HG03139 (cell line): Measurements from ENCODE around the gene LRRN3.

Source experiments
- ATAC-seq: cut with Tn5 transposase; IDR thresholded peaks from one replicate; pipeline ENCODE4 v1.9.1; 2021; ENCODE audit not compliant: unreplicated experiment

Gene LRRN3

DNA sequence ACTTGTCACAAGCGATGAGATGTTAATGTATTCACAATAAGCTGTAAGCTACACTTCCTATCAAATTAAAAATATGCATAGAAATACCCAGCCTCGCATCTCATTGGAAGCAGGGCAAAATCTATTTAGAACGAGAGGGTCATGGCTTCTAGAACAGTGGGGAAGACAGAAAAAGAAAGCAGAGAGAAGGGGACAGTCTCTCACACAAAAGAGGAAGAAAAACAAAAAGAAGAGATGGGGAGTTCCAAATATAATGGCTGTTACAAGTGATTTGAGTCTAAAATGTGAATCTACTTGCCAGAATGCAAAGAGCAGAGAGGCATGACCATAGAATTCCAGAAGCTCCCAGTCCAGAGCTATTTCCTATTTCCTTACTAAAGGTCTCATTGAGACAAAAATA lies 13.8 kb downstream of the LRRN3 start:
- ATAC-seq: peak; percentile 40

DNA sequence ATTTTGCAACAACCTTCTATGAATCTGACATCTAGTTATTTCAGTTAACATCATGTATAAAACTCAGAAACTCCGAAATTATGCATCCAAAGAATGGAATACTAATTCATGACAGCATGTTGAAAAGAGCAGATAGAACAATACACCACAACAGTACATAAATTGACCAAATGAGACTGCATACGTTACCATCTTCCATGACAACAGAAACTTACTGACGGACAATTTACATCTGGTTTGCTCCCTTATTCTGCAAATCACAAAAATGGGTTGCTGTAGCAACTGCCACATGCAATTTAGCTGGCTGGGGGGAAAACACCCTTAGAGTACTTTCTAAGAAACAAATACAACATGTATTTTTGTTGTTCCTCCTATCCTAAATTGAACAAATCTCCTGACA lies 14.3 kb downstream of the LRRN3 start:
- ATAC-seq: no peak

DNA sequence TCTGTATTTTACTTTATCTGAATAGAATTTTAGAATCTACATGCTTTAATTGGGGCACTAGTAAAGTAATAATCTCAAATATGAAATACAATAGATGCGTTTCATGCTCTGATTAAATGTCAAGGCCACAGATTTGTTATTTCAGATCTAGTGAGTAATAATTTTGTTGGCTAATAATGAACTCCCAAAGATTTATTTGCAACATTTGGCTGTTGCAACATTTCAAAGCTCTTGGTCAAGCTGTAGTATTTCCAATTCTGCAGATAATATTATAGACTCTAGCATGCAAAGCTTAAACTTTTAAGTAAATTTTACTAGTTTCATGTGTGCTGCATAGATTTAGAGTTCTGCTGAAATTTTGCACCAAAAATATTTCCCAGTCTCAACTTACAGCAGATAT lies 16.7 kb downstream of the LRRN3 start:
- ATAC-seq: no peak

DNA sequence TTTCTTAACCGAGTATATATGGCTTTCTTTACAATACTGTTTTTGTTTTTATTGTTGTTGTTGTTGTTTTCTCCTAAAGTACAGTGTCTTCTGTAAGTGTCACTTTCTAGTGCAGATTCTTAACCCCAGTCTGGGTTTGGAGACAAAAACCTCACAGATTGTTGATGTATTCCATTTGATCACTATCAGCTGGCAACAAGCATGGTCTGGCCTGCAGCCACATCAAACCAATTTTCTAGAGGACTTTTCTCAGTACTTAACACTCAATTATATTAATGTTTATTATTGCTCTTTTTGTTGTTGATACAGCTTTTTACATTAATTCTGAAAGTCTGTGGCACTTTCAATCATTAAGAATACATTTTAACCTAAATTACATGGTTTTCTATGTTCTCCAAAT lies 17.1 kb downstream of the LRRN3 start:
- ATAC-seq: no peak

DNA sequence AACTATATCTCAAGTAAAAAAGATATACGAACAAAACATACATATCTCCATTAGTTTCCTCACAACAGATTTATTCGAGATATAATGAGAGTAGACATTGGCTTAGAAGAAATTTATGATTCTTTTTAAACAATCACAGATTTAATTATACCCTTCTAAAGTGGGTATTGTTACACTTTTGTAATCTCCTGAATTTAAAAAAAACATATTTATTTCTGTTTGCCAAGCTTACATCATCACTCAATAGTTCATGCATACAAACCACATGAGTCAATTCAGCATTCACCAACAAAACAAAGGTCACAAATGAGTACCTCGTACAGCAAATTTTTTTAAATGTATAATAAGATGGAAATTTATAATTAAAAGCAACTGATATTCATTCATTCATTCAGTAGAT lies 17.6 kb downstream of the LRRN3 start:
- ATAC-seq: no peak

DNA sequence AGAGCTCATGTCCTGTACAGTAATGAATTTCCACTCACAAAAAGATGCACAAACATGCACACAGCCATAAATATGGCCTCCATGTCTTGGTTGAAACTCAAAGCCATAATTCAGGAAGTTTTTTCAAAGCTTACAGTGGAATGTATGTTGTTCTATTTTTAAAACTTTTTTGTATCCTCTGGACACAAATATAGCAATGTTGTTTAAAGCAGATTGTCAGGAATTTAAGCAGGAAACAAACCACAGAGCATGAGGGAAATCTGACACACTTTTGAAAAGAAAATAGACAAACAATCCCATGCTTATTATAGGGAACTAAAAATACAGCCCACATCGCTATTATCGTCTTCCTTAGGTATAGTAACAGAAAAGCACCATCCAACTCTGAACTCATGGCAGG lies 21.5 kb downstream of the LRRN3 start:
- no peak for ATAC-seq

DNA sequence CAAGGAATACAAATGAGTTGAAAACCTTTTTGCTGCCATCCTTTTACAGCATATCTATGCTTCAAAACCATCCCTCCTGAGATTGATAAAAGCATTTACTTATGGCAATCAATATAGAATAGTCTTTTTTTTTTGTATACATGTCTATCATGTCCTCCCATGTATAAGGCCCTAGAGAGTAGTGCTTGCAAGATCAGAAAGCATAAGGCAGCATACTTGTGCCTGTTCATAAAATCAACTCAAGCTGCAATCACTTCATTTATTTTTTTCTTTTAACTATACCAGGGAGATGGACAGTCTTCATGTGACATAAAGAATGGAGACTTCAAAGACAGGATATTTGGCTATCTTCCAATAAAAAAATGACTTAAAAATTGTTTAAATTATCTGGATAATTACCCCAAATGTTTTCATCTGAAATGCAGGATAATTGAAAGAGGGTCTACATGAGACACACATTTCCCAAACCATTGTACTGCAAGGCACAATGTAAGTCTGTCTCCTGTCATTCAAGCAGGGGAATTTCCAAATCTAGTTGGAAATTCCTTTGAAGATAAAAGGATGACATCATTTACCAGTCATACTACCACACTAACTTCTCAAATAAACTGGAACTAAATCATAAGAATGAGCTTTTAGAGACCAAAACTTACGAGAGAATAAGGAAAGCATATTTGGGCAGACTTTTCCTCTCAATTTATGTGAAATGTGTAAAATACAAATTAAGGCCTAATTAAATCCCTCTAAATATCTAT lies 22.5 kb downstream of the LRRN3 start:
- ATAC-seq: no peak

DNA sequence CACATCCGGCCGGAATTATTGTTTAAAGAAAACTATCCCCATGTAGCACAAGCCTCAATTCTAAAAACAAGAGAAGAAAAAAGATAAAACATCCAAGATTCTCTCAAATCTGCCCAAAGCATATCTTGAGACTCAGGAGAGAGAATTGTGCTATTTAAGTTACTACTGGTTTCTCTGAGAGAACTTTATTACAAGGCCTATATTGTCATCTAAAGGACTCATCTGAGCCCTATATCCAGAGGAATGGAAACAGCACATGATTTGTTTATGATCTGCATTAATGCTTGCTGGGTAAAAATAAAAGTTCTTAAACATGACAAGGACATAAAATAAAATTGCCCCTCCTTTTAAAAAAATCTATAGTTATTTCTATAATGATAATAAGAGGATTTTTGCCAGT lies 25.0 kb downstream of the LRRN3 start:
- ATAC-seq: no peak

DNA sequence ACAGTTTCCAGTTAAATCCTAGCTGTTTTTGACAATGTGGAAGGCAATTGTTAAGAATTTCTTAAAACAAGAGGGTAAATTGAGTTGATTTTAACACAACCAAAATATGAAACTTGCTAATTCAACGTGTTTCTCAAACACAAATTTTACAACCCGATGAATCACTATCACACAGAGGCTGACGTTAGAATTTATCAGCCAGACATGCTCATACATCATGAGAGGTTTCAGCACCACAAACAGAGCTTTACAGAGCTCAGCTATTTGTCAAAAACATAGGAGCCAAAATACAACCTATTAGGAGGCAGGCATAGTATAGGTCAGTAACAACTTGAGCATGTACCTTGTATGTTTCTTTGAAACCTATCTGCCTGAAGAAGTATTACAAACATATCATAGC lies 36.1 kb downstream of the LRRN3 start:
- ATAC-seq: no peak

DNA sequence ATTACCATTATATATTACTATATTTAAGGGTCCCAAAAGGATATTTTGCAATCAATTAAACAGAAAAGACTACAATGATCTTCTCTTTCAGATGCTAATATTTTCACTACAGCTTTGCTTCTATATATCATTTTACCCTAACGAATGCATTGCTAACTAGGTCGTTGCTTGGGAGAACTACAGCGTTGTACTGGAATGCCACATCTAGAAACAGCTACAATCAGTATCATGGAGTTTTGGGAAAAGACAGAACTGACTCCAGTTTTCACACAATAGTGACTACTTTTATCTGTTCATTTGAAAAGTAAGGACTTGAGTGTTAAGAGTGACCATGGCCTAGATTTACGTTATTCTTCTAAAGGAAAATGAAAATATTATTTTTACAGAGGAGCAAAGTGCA lies 38.5 kb downstream of the LRRN3 start:
- no peak for ATAC-seq

DNA sequence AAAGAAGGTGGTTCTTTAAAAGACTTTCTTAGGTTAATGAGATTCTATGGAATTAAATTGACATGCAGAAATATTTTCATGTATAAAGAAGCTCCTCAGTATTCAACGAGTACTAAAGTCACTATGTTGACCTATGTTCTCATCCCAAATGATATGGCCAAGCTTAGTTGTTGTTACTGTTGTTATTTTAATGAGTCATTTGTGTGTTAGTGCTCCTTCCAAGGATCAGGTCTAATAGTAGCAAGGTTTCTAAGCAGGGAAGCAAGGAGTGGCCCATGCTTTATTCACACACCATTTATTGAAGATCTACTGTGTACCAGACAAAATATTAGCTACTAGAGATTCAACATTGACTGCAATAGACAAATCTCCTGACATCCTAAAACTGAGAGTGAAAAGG lies 41.9 kb downstream of the LRRN3 start:
- ATAC-seq: no peak

DNA sequence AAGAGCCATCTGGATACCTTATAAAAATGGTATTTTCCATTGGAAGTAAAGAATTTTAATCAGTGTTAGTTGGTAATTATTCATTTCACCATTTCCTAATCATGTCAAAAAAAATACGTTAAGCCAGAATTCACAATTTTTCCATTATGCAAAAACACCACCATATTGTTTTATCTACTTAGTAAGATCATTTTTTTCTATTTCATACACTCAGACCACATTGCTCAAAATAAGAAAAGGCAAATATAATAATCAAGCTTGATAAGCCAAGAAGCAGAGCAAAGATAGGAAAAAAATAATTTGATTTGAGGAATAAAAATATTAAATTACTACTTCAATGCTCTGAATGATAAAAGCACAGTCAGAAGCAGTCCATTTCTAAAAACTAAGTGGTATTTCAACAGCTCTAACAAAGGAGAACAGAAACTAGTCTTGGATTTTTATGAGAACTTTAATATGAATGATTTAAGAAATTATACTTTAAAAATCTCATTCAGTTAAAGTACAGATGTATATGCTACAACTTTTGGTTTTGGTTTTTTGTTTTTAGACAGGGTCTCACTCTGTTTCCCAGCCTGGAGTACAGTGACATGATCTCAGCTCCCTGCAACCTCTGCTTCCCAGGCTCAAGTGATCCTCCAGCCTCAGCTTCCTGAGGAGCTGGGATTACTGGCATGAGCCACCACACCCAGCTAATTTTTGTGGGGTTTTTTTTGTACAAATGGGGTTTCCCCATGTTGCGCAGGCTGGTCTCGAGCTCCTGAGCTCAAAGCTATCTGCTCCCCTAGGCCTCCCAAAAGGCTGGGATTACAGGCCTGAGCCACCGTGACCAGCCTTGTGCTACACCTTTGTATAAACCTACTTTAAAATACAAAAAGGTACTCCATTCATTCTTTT lies 46.6 kb downstream of the LRRN3 start:
- peak; percentile 62 for ATAC-seq

DNA sequence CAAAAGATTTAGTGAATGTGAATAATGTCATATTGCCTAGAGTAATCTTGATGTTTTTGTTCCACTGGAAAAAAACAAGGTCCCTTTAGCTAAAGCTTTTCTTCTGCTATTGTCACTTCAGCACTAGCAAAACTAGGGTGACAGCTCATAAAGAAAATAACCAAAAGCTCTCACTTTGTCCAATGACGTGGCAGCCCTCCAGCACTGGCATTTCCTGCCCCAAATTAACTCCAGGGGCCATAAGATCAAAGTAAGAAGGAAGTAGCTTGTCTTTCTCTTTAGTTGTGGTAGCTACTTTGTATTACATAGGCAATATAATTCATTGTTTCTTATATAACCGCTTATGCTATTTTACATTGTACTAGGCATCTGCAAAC lies 47.3 kb downstream of the LRRN3 start:
- ATAC-seq: peak; percentile 90

DNA sequence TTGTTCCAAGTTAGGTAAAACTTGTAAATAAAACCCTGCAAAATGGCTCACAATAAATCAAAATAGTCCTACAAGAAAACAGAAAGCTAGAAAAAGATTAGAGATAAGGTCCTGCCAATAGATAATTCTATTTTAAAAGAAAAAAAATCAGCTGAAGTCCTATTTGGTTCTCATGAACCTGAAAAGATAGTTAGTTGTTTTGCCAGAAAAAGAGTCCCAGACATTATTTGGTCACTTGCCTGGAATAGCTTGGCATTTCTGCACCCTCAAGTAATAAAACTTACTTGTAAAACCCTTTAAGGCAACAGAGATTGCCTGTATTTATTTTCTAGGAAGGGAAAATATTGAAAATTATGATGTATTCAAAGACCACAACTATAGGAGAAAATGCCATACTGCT lies 47.7 kb downstream of the LRRN3 start:
- ATAC-seq: no peak

DNA sequence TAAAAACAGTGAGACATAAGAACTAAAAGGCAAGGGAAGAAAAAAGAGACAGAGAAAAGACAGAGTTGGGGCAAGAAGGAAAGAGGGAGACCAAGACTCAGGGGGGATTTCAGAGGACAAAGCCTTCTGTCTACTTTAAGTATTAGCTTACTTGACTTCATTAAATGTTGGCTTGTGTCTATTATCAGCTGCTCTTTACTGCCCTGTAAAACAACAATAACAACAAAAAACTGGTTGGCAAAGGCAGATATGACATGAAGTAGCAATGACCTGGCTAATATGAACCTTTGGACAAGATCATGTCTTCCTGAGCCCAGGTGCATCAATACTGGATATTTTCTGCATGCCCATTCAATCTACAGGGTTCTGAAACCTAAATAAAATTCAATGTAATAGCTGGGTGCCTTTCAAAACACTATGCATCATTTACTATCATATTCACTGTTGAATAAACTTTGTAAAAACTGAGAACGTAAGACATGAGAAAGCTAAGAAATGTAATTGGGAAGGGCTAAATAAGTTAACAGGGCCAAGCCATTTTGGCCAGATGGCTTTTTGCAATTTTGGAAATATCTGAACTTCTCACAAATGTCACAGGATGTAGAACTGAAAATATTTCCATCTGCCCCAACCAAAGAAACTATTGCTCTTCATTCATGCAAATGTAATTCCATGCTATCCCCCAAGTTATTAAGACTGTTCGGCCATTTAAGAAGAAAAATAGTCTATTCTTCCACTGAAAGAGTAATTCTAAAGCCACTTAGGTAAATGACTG lies 49.4 kb downstream of the LRRN3 start:
- ATAC-seq: no peak

DNA sequence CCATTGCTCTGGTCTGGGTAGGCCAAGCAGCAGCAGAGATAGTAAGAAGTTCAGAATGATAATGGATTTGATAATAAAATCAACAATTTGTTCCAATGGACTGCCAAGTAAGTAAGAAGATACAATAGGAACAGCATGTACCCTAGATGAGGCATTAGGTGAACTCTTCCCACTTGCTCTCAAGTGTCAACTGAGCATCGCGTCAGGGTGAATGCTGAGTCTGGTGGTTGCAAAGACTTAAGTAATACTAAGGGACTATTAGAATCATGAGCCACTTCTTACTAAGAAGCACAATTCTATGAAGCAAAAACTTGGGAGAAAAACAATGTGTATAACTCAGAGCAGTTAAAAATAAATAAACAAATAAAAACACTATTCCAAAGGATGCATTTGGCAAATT lies 54.5 kb downstream of the LRRN3 start:
- no peak for ATAC-seq

DNA sequence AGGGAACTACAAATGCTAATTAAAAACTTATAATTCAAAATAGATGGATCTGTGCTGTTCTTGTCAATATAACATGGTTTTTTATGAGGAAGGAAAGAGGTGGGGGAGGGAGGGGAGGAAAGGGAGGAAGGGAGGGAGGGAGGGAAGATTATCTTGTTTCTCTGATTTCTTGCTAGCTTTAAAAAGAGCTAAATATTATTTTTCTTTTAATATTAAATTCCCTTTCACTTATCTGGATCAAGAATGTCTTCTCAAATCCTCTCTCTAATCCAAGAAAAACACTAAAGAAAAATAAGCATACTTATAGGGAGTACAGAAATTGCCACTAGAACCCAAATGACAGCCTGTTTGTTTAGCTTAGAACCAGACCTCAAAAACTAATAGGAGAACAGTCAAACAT lies 55.2 kb downstream of the LRRN3 start:
- no peak for ATAC-seq

DNA sequence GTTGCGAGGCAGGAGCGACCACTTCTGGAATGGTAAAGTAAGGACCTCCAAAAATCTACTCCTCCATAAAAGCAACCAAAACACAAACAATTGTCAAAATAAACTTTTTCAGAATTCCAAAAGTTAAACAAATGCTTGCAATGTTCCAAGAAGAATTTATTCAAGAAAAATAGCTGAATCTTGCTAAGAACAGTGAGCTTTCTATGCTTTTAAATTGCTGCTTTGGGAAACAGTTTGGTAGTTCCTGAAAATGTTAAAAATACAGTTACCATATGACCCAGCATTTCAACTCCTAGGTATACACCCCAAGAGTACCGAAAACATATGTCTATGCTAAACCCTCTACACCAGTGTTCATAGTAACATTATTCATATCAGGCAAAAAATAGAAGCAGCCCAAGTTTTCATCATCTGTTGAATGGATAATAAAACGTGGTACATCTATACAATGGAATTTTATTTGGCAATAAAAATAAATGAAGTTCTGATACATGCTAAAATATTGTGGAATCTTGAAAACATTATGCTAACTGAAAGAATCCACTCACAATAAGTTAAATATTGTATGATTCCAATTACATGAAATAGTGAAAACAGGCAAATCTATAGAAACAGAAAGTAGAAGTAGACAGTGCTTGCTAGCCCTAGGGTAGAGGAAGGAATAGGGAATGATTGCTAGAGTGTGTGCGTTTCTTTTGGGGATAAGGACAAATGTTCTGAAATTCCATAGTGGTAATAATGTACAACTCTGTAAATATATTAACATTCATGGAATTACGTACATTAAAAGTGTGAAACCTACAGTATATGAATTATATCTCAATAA lies 57.0 kb downstream of the LRRN3 start:
- ATAC-seq: no peak

DNA sequence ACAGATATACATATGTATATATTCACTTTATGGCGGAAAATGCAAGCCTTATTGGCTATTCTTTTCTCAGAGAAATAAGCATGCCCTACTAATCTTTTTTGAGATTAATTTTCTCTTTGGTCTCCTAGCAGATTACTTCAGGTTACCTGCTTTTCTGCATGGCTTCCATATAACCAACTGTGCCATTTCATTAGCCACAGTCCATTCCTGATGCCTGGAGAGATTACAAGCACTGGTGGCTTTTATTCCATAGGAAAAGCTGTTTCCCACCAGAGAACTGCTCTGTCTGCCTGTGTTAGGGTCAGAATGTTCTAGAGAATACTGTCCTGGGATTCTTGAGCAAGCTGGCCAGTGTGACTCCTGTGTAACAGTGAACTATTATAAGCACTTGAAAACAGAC lies 59.8 kb downstream of the LRRN3 start:
- ATAC-seq: no peak

DNA sequence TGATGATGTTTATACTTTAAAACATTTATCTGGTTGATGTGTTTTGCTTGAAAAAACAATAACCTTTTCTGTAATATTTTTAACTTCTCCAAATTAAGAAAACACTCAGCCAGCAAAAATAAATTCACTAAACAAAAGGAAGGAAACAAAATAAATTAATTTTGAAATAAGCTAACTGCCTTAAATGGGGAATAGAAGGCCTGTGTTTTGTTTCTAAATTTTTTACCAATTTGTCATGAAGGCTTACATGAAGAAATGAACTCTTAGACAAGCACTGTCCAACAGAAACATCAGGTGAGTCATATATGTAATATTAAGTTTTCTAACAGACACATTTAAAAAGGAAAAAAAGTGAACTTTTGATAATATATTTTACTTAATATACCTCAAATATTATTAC lies 68.5 kb downstream of the LRRN3 start:
- no peak for ATAC-seq

DNA sequence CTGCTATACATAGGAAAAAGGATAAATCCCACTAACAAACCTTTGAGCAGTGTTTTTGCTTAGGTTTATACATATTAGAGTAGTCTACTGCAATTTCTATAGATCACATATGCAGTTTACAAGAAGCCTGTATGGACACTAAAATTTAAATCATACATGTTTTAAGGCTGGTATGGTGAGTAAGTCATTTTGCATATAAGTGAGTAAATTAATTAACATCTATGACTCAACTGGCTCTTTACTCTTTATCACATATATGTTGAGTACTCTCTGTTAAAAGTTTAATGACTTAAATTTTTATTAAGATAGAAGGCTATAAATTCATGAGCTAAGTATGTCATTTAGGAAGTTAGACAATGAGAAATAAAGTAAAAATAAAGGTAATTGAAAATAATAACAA lies 69.4 kb downstream of the LRRN3 start:
- ATAC-seq: no peak
